GM08714 (cell line): ENCODE measurements around the gene PDE8B.
"Not testable (repeated sequence)": the region's sequence is repeated elsewhere in the genome, so short reads cannot be mapped to it uniquely, and the experiment has no call there.

Experiments
- H3K4me3 ChIP-seq: fragments of 200-500 bp; sonication (Bioruptor generic); 2 replicates; pipeline ENCODE4 v1.5.1; 2014; ENCODE audit warnings: mild to moderate bottlenecking, low read length, inconsistent platforms
- ZNF274 ChIP-seq: IDR thresholded peaks from 2 replicates; pipeline ENCODE4 v1.6.1; 2012; ENCODE audit warnings: mild to moderate bottlenecking, low read depth, low read length

The PDE8B gene

GRCh38 chr5:77380636-77381035 is 170.2 kb downstream of the PDE8B start:
- H3K4me3 ChIP-seq, result no peak overlapping the region
- no peak for TF ChIP-seq ZNF274

GRCh38 chr5:77383336-77383735 is 172.9 kb downstream of the PDE8B start:
- not testable (repeated sequence) for H3K4me3 ChIP-seq

- not testable (repeated sequence) for H3K4me3 ChIP-seq
These were observed 175.9 kb downstream of the PDE8B start for GRCh38 chr5:77386340-77386739.

GRCh38 chr5:77389746-77390145 is 179.3 kb downstream of the PDE8B start:
- no peak for TF ChIP-seq ZNF274
- no peak overlapping the region for H3K4me3 ChIP-seq

GRCh38 chr5:77390221-77390620 is 179.7 kb downstream of the PDE8B start:
- H3K4me3 ChIP-seq, result no peak overlapping the region
- no peak for TF ChIP-seq ZNF274

GRCh38 chr5:77390795-77391194 is 180.3 kb downstream of the PDE8B start:
- no peak for TF ChIP-seq ZNF274
- no peak overlapping the region for H3K4me3 ChIP-seq

- H3K4me3 ChIP-seq, result no peak overlapping the region
- no peak for TF ChIP-seq ZNF274
These were observed 180.8 kb downstream of the PDE8B start for GRCh38 chr5:77391240-77391765.

- no peak for TF ChIP-seq ZNF274
- H3K4me3 ChIP-seq, result no peak overlapping the region
These were observed 183.7 kb downstream of the PDE8B start for GRCh38 chr5:77394064-77394715.

GRCh38 chr5:77396017-77396416 is 185.5 kb downstream of the PDE8B start:
- no peak for TF ChIP-seq ZNF274

GRCh38 chr5:77397686-77398292 is 187.3 kb downstream of the PDE8B start:
- no peak overlapping the region for H3K4me3 ChIP-seq
- no peak for TF ChIP-seq ZNF274

More at GRCh38 chr5:77396017-77396416, 185.5 kb downstream of the PDE8B start:
- no peak overlapping the region for H3K4me3 ChIP-seq

GRCh38 chr5:77398458-77398857 is 188.0 kb downstream of the PDE8B start:
- no peak for TF ChIP-seq ZNF274
- no peak overlapping the region for H3K4me3 ChIP-seq

GRCh38 chr5:77398896-77399295 is 188.4 kb downstream of the PDE8B start:
- no peak for TF ChIP-seq ZNF274
- H3K4me3 ChIP-seq, result no peak overlapping the region

GRCh38 chr5:77400645-77401044 is 190.2 kb downstream of the PDE8B start:
- H3K4me3 ChIP-seq, result no peak overlapping the region
- no peak for TF ChIP-seq ZNF274

- no peak overlapping the region for H3K4me3 ChIP-seq
- TF ChIP-seq ZNF274, result no peak
These were observed 192.3 kb downstream of the PDE8B start for GRCh38 chr5:77402796-77403195.

- TF ChIP-seq ZNF274, result no peak
- no peak overlapping the region for H3K4me3 ChIP-seq
These were observed 196.7 kb downstream of the PDE8B start for GRCh38 chr5:77407152-77407551.
